Activated CD4-positive, alpha-beta memory T cell treated with anti-CD3 and anti-CD28 coated beads, Interleukin-2, amount 10 ng/mL, durations not matched to agents 7 days and 5 days (primary cell): Measurements from ENCODE around the gene LAPTM5. TPM values are rescaled to one million over a fixed set of nuclear protein-coding genes. Genes with fewer than 3 reads are reported as not detected.

Source experiments
- CTCF ChIA-PET: fragments of 350-600 bp; sonication (Branson Sonifier 250); formaldehyde crosslinking; loops from one replicate; lab custom pipeline; 2021; ENCODE audit warnings: antibody characterized with exemption, inconsistent platforms; lab: Charles Lee
- POLR2A ChIA-PET: fragments of 350-600 bp; sonication (Branson Sonifier 250); formaldehyde crosslinking; loops from one replicate; lab custom pipeline; 2021; ENCODE audit warnings: antibody characterized with exemption; lab: Charles Lee
- DNase-seq: peaks from one replicate; pipeline ENCODE4 v3.0.0-alpha.2; 2020
- H3K27ac Mint-ChIP-seq: one replicate; pipeline ENCODE4 v1.8.0; 2021; ENCODE audit warnings: mild to moderate bottlenecking, mixed read lengths
- H3K27me3 Mint-ChIP-seq: one replicate; pipeline ENCODE4 v1.8.0; 2021; ENCODE audit warnings: mixed read lengths
- H3K36me3 Mint-ChIP-seq: one replicate; pipeline ENCODE4 v1.8.0; 2021; ENCODE audit warnings: low read depth, mixed read lengths
- H3K4me1 Mint-ChIP-seq: one replicate; pipeline ENCODE4 v1.8.0; 2021; ENCODE audit warnings: mixed read lengths
- H3K4me3 Mint-ChIP-seq: one replicate; pipeline ENCODE4 v1.8.0; 2021; ENCODE audit warnings: mild to moderate bottlenecking, mixed read lengths
- H3K9me3 Mint-ChIP-seq: one replicate; pipeline ENCODE4 v1.8.0; 2021; ENCODE audit warnings: mixed read lengths
- total RNA-seq, 2 experiments: library from RNA; stranded (reverse); gene quantifications; one replicate each; pipeline ENCODE4 v1.2.3, GENCODE V29; 2021

LAPTM5 gene
- total RNA-seq, 2 experiments from 2014 or later, result 481 to 482 TPM

- Mint-ChIP-seq H3K36me3 (peaks cover 76% of the 10 kb centered on the region), H3K27ac (peak overlapping the region; percentile 36), H3K27me3 (no peaks in the 10 kb centered on the region), H3K4me3 (no peak overlapping the region), H3K4me1 (peaks cover 51% of the 10 kb centered on the region), H3K9me3 (peaks cover 2% of the 10 kb centered on the region)
- ChIA-PET CTCF (interaction anchor here (1.2 to 1.5 kb wide), 3 partner anchors 9 to 47 kb away, joined by 4 to 5 read pairs (median 5); no protein-coding TSS in a partner anchor), POLR2A (interaction anchor here (0.8 to 5.4 kb wide), 3 partner anchors 9 to 22 kb away, joined by 3 to 32 read pairs (median 11); partner anchors contain the start of gene LAPTM5)
- DNase-seq, result no peak
These were observed 22.4 kb downstream of the LAPTM5 start for GRCh38 chr1:30735124-30735523.

- Mint-ChIP-seq H3K27me3 (no peaks in the 10 kb centered on the region), H3K27ac (peak overlapping the region; percentile 36), H3K4me1 (peaks cover 45% of the 10 kb centered on the region), H3K36me3 (peaks cover 70% of the 10 kb centered on the region), H3K9me3 (peaks cover 2% of the 10 kb centered on the region), H3K4me3 (no peak overlapping the region)
- no peak for DNase-seq
- ChIA-PET POLR2A (interaction anchor here (2.4 to 5.4 kb wide), 2 partner anchors 9 to 15 kb away, joined by 11 to 32 read pairs; no protein-coding TSS in a partner anchor), CTCF (interaction anchor here (1.2 kb wide), 1 partner anchor 14 kb away, joined by 5 read pairs; no protein-coding TSS in a partner anchor)
These were observed 23.0 kb downstream of the LAPTM5 start for GRCh38 chr1:30734580-30734979.

GRCh38 chr1:30734106-30734505 is 23.5 kb downstream of the LAPTM5 start:
- ChIA-PET POLR2A (interaction anchor here (2.4 to 5.4 kb wide), 2 partner anchors 10 to 16 kb away, joined by 11 to 32 read pairs; no protein-coding TSS in a partner anchor), CTCF (interaction anchor here (1.2 to 2.2 kb wide), 2 partner anchors 10 to 14 kb away, joined by 5 to 6 read pairs; no protein-coding TSS in a partner anchor)
- Mint-ChIP-seq H3K4me3 (no peak overlapping the region), H3K4me1 (peaks cover 41% of the 10 kb centered on the region), H3K36me3 (peaks cover 65% of the 10 kb centered on the region), H3K27me3 (no peaks in the 10 kb centered on the region), H3K27ac (no peak overlapping the region), H3K9me3 (peaks cover 2% of the 10 kb centered on the region)
- no peak for DNase-seq

- no peak for DNase-seq
- CTCF ChIA-PET, result interaction anchor here (1.2 to 2.2 kb wide), 4 partner anchors 9 to 49 kb away, joined by 4 to 6 read pairs (median 5); no protein-coding TSS in a partner anchor
- Mint-ChIP-seq H3K9me3 (no peaks in the 10 kb centered on the region), H3K36me3 (peaks cover 59% of the 10 kb centered on the region), H3K27ac (peak overlapping the region; percentile 59), H3K27me3 (no peaks in the 10 kb centered on the region), H3K4me1 (peaks cover 35% of the 10 kb centered on the region), H3K4me3 (no peak overlapping the region)
- POLR2A ChIA-PET, result interaction anchor here (1.3 to 2.4 kb wide), 6 partner anchors 8 to 24 kb away, joined by 5 to 11 read pairs (median 8); partner anchors contain the start of gene LAPTM5
These were observed 24.1 kb downstream of the LAPTM5 start for GRCh38 chr1:30733493-30733892.

GRCh38 chr1:30732277-30732996 is 25.1 kb downstream of the LAPTM5 start:
- Mint-ChIP-seq H3K4me1 (peaks cover 25% of the 10 kb centered on the region), H3K4me3 (no peak overlapping the region)
- POLR2A ChIA-PET, result interaction anchor here (1.3 to 2.1 kb wide), 5 partner anchors 9 to 25 kb away, joined by 5 to 8 read pairs (median 7); partner anchors contain the start of gene LAPTM5

GRCh38 chr1:30731806-30732276 is 25.7 kb downstream of the LAPTM5 start:
- H3K9me3 Mint-ChIP-seq, result no peaks in the 10 kb centered on the region
- no peak overlapping the region for H3K27ac Mint-ChIP-seq
- H3K4me1 Mint-ChIP-seq, result peaks cover 19% of the 10 kb centered on the region
- H3K4me3 Mint-ChIP-seq, result no peak overlapping the region
- no peaks in the 10 kb centered on the region for H3K27me3 Mint-ChIP-seq
- H3K36me3 Mint-ChIP-seq, result peaks cover 43% of the 10 kb centered on the region
- ChIA-PET POLR2A (interaction anchor here (1.6 to 2.1 kb wide), 4 partner anchors 9 to 18 kb away, joined by 5 to 8 read pairs (median 8); no protein-coding TSS in a partner anchor), CTCF (interaction anchor here (1.6 to 2.2 kb wide), 2 partner anchors 8 to 13 kb away, joined by 6 read pairs; no protein-coding TSS in a partner anchor)
- no peak for DNase-seq

More at GRCh38 chr1:30732277-30732996, 25.1 kb downstream of the LAPTM5 start:
- no peaks in the 10 kb centered on the region for H3K27me3 Mint-ChIP-seq
- no peak for DNase-seq
- CTCF ChIA-PET, result interaction anchor here (1.2 to 2.2 kb wide), 4 partner anchors 8 to 50 kb away, joined by 4 to 6 read pairs (median 5); no protein-coding TSS in a partner anchor
- peaks cover 49% of the 10 kb centered on the region for H3K36me3 Mint-ChIP-seq
- H3K27ac Mint-ChIP-seq, result peak overlapping the region; percentile 62
- no peaks in the 10 kb centered on the region for H3K9me3 Mint-ChIP-seq

GRCh38 chr1:30731109-30731805 is 26.3 kb downstream of the LAPTM5 start:
- Mint-ChIP-seq H3K27me3 (no peaks in the 10 kb centered on the region), H3K4me3 (no peak overlapping the region), H3K36me3 (peaks cover 38% of the 10 kb centered on the region), H3K4me1 (peaks cover 16% of the 10 kb centered on the region), H3K27ac (no peak overlapping the region), H3K9me3 (no peaks in the 10 kb centered on the region)
- DNase-seq, result no peak
- ChIA-PET POLR2A (interaction anchor here (1.0 to 2.3 kb wide), 4 partner anchors 10 to 30 kb away, joined by 3 to 8 read pairs (median 6); no protein-coding TSS in a partner anchor), CTCF (interaction anchor here (1.7 to 4.6 kb wide), 2 partner anchors 12 to 49 kb away, joined by 7 to 32 read pairs; no protein-coding TSS in a partner anchor)

- no peaks in the 10 kb centered on the region for H3K9me3 Mint-ChIP-seq
- ChIA-PET POLR2A (interaction anchor here (0.8 to 2.3 kb wide), 8 partner anchors 10 to 31 kb away, joined by 3 to 9 read pairs (median 5); partner anchors contain the start of gene LAPTM5), CTCF (interaction anchor here (1.7 to 4.6 kb wide), 2 partner anchors 11 to 49 kb away, joined by 7 to 32 read pairs; no protein-coding TSS in a partner anchor)
- H3K27ac Mint-ChIP-seq, result no peak overlapping the region
- H3K4me3 Mint-ChIP-seq, result no peak overlapping the region
- no peak for DNase-seq
- H3K36me3 Mint-ChIP-seq, result peaks cover 31% of the 10 kb centered on the region
- no peaks in the 10 kb centered on the region for H3K27me3 Mint-ChIP-seq
- peaks cover 12% of the 10 kb centered on the region for H3K4me1 Mint-ChIP-seq
These were observed 27.0 kb downstream of the LAPTM5 start for GRCh38 chr1:30730346-30731108.

GRCh38 chr1:30729901-30730300 is 27.7 kb downstream of the LAPTM5 start:
- Mint-ChIP-seq H3K27ac (no peak overlapping the region), H3K36me3 (peaks cover 25% of the 10 kb centered on the region), H3K27me3 (no peaks in the 10 kb centered on the region), H3K9me3 (no peaks in the 10 kb centered on the region), H3K4me3 (no peak overlapping the region), H3K4me1 (peaks cover 9% of the 10 kb centered on the region)
- ChIA-PET CTCF (interaction anchor here (1.7 to 4.6 kb wide), 2 partner anchors 10 to 50 kb away, joined by 7 to 32 read pairs; no protein-coding TSS in a partner anchor), POLR2A (interaction anchor here (0.8 to 2.3 kb wide), 8 partner anchors 10 to 31 kb away, joined by 3 to 9 read pairs (median 5); partner anchors contain the start of gene LAPTM5)
- no peak for DNase-seq

- ChIA-PET POLR2A (interaction anchor here (1.1 to 2.9 kb wide), 9 partner anchors 9 to 50 kb away, joined by 3 to 18 read pairs (median 7); partner anchors contain the start of gene LAPTM5), CTCF (interaction anchor here (1.3 to 6.5 kb wide), 3 partner anchors 9 to 50 kb away, joined by 5 to 58 read pairs (median 32); no protein-coding TSS in a partner anchor)
- H3K27me3 Mint-ChIP-seq, result no peaks in the 10 kb centered on the region
- peaks cover 17% of the 10 kb centered on the region for H3K36me3 Mint-ChIP-seq
- H3K4me3 Mint-ChIP-seq, result no peak overlapping the region
- peak overlapping the region; percentile 16 for H3K27ac Mint-ChIP-seq
- peaks cover 5% of the 10 kb centered on the region for H3K4me1 Mint-ChIP-seq
- no peaks in the 10 kb centered on the region for H3K9me3 Mint-ChIP-seq
- no peak for DNase-seq
These were observed 28.5 kb downstream of the LAPTM5 start for GRCh38 chr1:30728832-30729638.
